HG02970 (cell line): ENCODE measurements around the gene INTS4.
"Not testable (repeated sequence)": the region's sequence is repeated elsewhere in the genome, so short reads cannot be mapped to it uniquely, and the experiment has no call there.

Experiments used
- ATAC-seq: cut with Tn5 transposase; IDR thresholded peaks from one replicate; pipeline ENCODE4 v1.9.1; 2021; ENCODE audit warnings: mild to moderate bottlenecking, moderate library complexity, moderate number of reproducible peaks; ENCODE audit not compliant: unreplicated experiment, low FRiP score

INTS4 gene

DNA sequence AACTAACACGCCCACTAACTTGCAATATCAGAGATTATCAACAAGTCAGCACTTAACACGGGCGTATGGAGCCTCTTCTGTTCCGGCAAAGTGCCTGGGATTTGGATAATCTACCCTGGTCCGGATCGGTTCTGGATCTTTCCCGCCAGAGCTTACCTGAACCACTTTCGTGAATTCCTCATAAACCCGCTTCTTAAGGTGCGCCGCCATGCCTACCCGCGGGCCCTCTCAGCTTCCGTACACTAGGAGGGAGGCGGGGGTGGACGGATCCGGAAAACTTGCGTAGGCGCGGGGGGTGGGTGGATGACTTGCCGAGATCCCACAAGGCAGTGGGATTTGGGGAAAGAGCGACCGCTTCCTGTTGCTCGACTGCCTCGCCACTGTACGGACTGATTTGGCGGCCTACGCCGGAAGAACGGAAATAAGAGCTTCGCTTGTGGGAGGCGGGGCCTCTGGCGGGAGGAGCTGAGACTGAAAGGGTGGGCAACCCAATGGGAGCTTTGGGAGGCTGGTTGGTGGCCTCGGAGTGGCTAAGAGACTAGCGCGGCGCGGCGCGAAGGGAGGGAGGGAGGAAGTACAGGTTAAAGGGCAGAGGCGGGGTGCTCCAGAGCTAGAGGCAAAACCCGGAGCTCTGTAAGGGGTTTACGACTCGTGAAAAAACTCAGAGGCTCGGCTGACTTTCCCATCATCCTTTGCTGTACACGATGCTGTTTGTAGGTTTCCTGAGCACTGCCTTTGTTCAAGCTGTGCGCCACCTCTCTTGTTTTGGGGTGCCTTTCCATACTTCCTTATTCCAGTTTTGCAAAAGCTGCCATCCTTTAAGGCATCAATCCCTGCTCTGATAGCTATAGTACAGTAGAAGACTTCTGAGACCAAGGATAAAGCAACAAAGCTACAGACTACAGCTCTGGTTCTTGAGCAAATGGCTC, at the start of gene INTS4:
Gene INTS4 (minus strand): TSS at position 235 of the 929 bp plus-strand sequence. CDS start 25 bp downstream, at position 210.
- ATAC-seq, result peak; percentile 97

DNA sequence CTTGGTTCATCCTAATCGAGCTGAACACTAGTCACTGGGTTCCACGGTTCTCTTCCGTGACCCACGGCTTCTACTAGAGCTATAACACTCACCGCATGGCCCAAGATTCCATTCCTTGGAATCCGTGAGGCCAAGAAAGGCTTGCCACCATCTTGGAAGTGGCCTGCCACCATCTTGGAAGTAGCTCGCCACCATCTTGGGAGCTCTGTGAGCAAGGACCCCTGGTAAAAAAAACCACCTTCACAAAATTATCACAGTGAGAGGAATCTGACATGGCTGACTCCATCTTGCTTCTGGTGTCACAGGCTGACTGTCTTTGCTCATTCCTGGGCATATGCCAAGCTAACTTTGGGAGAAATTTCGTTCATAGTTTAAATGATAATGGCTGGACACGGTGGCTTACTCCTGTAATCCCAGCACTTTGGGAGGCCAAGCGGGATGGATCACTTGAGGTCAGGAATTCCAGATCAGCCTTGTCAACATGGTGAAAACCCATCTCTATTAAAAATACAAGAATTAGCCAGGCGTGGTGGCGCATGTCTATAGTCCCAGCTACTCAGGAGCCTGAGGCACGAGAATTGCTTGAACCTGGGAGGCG, 47.5 kb upstream of the INTS4 start:
- ATAC-seq, result no peak

DNA sequence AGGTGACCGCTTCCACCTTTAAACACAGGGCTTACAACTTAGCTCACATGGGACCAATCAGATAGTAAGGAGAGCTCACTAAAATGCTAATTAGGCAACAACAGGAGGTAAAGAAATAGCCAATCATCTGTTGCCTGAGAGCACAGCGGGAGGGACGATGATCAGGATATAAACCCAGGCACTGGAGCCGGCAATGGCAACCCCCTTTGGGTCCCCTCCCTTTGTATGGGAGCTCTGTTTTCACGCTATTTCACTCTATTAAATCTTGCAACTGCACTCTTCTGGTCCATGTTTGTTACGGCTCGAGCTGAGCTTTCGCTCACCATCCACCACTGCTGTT, 46.9 kb upstream of the INTS4 start:
- ATAC-seq, result not testable (repeated sequence)

DNA sequence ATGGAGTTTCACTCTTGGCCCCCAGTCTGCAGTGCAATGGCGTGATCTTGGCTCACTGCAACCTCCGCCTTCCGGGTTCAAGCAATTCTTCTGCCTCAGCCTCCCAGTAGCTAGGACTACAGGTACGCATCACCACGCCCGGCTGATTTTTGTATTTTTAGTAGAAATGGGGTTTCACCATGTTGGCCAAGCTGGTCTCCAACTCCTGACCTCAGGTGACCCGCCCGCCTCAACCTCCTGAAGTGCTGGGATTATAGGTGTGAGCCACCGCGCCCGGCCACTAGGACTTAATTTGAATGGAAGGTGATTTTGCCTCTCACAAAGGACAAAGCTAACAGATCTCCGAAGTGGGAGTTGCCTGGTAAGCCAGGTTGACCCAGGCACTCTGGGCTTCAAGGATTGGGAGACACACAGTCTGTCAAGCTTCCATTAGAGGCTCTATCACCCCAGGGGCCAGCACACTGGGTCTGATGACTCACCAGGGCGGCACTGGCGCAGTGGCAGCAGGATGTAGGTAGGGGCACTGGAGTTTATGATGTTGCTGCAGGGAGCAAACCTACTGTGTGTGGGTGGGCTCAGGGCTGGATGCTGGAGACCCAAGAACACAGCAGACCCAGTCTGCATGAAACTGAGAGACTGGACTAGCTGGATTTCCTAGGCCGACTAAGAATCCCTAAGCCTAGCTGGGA, 46.4 kb upstream of the INTS4 start:
- ATAC-seq, result no peak

GRCh38 chr11:78039919-78040671, 45.6 kb upstream of the INTS4 start:
- no peak for ATAC-seq

GRCh38 chr11:78039391-78039918, 45.0 kb upstream of the INTS4 start:
- ATAC-seq, result no peak

- no peak for ATAC-seq
These were observed 44.3 kb upstream of the INTS4 start for GRCh38 chr11:78038697-78039313.

GRCh38 chr11:78037825-78038620, 43.6 kb upstream of the INTS4 start:
- ATAC-seq, result no peak

GRCh38 chr11:78037056-78037455, 42.6 kb upstream of the INTS4 start:
- no peak for ATAC-seq

GRCh38 chr11:78036313-78036712, 41.8 kb upstream of the INTS4 start:
- no peak for ATAC-seq

- no peak for ATAC-seq
These were observed 40.2 kb upstream of the INTS4 start for GRCh38 chr11:78034623-78035022.

DNA sequence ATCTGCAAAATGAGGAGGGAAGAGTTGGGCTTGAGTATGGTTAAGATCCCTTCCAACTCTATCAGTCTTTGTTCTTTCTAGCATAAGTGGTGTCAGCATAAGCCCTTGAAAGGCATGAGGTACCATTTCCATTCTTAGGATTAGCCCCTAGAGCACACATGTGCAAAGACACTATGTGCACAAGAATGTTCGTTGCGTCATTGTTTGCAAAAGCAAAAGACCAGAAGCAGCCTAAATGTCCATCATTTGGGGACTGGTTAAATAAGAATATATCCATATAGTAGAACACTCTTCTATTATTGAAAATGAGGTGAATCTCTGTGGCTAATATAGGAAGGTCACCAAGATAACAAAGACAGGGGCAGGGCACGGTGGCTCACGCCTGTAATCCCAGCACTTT, 38.6 kb upstream of the INTS4 start:
- no peak for ATAC-seq

DNA sequence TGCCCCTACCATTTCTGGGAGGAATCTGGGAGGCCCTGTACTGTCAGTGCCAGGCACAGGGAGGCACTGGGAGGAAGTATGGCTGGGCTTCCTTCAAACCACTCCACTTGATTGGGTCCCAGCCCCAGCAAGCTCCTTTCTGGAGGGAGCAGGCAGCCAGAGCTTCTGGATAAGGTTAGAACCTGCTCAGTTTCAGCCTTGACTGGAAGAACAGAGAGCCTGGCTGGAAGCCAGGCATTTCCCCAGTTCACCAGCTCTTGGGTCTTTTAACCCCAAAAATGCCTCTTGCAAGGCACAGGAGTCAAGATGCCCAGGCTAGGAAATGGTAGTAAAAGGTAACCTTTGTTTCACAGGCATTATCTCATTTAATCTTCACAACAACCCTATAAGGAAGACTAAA, 37.6 kb upstream of the INTS4 start:
- ATAC-seq, result no peak

DNA sequence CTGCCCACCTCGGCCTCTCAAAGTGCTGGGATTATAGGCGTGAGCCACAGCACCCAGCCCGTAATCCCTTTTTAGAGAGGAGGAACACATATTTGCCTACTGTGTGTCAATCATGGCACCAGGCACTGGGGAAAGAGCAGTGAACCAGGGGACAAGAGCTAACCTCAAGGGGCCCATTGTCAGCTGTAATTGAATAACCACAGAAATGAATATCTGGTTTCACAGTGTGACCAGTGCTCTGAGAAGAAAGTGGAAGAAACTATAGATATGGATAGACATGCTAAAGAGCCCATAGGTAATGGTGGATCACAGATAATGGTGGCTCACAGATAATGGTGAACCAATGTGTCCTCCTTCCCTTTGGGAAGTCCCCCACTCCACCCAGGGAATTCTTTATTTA, 37.2 kb upstream of the INTS4 start:
- ATAC-seq, result no peak

- ATAC-seq, result no peak
These were observed 36.2 kb upstream of the INTS4 start for GRCh38 chr11:78030429-78031325.

GRCh38 chr11:78028423-78028822, 34.0 kb upstream of the INTS4 start:
- not testable (repeated sequence) for ATAC-seq

DNA sequence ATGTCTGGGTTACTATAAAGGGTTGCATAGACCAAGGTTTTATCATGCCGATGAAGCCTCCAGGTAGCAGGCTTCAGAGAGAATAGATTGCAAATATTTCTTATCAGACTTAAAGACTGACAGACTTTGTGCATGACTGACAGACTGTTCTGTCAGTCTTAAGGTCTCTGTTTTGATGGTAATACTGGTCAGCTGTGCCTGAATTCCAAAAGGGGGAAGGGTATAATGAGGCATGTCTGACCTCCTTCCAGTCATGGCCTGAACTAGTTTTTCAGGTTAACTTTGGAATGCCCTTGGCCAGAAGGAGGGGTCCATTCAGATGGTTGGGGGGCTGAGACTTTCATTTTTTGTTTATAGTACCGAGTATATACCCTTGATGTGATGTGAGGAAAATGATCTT, 33.3 kb upstream of the INTS4 start:
- ATAC-seq, result no peak

DNA sequence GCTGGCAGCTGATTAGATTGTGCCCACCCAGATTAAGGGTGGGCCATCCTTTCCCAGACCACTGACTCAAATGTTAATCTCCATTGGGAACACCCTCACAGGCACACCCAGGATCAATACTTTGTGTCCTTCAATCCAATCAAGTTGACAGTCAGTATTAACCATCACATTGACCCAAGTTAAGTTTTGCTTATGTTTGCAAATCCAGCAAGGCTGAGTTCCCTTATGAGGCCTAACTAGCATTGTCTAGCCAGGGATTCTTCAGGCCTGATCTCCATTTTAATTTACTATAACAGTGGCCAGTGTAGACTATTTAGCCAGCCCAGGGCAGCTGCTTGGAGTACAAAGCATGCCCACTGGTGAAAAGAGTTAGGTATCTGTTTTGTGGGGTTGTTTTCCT, 30.9 kb upstream of the INTS4 start:
- ATAC-seq, result no peak
